IPS-11a (cell line): ENCODE results near the gene TUBB6.
A peak's percentile ranks its signal among the peaks of the same experiment; 100 is the strongest.

Experiments used
- H3K4me3 ChIP-seq: one replicate; pipeline ENCODE4 v1.5.1; 2013; ENCODE audit warnings: low read depth, low read length, control low read depth

TUBB6 gene

DNA sequence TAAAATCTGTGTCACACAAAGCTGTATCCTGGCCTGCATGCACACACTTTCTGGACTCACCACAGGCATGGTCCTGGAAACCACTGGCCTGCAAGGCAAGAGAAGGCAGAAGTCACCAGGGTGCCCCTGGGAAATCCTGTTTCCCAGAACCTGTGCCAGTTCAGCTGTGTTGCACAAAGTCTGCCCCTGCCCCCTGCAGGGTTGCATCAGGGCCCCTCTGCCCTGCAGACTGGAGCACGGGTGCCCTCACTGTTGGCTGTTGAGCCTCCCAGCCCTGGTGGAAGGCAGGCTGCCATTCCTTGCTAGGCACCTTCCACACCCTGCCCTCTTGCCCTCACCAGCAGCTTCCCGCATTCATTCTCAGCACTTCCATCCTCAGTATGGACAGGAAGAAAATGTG is 18.0 kb upstream of the TUBB6 start:
- no peak overlapping the region for H3K4me3 ChIP-seq

DNA sequence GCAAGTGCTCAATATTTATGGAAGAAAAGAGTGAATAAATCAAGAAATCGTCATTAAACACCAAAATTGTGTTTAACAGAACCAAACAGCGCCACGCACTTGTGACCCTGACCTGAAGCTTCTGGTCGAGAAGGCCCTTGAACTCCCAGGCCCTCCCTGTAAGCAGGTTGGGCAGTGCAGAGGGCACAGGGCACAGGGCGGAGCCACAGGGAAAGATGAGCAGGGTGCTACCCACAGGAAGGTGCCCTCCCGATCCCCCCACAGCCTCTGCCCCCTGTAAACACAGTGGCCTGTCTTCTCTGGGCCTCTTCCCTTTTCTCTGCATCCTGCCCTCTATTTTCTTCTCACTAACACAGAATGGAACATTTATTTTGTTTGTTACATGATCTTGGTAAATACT is 16.9 kb upstream of the TUBB6 start:
- no peak overlapping the region for H3K4me3 ChIP-seq

DNA sequence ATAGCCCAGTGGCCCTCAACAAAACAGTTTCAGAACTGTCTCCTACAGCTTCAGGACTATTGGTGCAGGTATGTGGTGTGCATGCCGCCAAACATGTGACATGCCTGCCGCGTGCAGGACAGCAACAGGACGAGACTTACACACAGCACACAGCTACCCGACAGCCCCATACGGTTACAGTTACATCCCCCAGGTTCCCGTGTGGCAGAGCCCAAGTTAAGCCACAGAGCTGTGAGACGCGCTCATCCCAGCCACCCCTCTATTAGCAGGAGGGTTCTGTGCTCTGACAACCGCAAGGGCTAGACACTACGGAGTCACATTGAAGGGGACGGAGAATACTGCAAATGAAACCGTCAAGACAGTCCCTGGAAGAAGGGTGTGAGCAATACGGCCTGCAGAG is 16.4 kb upstream of the TUBB6 start:
- H3K4me3 ChIP-seq: no peak overlapping the region

DNA sequence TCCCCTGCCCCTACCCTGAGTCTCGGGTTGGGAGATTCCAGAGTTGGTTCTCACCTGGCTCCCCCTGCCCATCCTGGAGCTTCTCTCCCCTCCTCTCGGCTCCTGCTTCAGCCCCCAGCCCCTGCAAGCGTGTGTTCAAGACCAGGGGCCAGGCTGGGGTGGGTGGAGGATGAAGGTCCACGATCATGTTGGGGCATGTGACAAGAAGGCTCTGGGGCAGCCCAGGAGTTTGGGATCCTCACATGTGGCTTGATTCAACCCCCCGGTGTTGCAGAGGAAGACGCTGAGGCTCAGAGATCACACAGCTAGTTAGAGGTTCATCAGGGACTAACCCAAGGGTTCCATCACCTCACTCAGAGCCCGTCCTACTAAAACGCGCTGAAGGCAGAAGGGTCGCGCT is 14.2 kb upstream of the TUBB6 start:
- H3K4me3 ChIP-seq: no peak overlapping the region

DNA sequence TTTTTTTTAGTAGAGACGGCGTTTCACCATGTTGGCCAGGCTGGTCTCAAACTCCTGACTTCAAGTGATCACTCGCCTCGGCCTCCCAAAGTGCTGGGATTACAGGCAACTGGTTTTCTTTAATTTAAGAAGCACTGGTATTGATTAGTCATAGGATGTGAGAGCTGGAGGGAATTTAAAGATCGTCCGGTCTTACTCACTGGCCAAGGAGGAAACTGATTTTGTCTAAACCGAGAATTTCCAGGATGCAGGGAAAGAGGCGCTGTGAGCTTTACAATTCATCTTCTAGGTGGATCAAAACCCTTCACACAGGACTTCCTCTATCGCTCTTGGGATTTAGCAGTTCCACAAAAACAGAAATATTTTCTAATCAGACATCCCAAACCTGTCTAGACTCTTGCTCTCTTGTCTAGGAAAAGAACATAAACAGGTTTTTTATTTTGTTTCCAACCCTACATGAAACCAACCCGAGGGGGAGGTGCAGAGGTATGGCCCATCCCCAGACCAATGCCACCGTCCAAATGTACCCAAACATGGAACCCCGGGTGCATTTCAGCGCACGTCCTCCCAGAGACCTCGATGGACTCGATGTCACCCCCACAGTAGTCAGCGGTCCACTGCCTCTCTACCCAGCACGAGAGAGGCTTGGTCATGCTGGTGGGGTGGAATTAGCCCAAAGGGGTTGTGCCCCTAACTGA is 12.5 kb upstream of the TUBB6 start:
- H3K4me3 ChIP-seq: no peak overlapping the region

DNA sequence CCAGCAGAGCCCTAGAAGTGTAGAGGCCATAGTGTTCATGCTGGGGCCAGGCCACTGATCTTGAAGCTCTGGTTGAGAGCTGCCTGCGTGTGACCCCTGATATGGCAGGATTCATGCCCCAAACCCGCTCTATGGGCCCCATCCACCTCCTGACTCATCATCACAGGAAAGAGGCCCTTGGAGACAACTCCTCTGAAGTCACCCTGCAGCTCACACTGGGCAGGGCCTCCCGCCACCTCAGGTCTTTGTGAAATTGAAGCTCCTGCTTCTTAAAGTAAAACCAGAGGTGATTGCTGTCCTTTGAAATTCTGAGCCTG is 12.0 kb upstream of the TUBB6 start:
- H3K4me3 ChIP-seq: no peak overlapping the region

DNA sequence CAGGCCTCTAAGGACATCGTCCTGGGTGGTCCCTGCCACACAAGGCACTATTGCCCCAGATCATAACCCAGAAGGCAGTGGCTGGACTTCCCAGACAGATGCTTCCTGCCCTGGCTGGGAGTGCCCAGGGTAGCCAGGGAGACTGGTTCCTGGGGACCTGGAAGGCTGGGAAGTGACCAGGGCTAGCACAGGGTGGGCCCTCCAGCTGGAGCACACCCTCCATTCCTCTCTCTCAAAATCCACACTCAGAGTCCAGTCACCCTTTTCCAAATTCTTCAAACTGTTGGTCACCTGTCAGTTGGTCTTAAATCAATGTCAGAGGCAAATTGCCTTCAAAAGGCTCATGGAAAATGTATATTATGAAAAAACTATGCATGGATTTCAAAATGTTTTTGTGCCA is 11.6 kb upstream of the TUBB6 start:
- no peak overlapping the region for H3K4me3 ChIP-seq

DNA sequence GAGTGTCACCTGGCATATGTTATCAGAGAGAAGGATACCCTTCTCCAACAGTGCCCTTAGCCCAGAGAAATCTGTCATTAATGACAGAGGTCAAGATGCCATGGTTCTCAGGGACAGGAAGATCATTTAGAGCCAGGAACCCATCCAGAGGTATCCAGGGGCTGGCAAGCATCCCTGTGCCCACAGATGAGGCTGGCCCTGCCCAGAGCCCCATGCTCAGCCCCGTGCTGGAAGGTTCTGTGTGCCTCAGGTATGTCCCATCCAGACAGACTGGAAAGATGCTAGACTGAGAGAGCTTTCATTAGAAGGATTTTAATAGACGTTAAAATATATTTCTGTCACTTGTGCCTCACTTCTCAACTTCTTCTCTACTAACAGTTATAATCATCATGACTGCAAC is 8.2 kb upstream of the TUBB6 start:
- no peak overlapping the region for H3K4me3 ChIP-seq

DNA sequence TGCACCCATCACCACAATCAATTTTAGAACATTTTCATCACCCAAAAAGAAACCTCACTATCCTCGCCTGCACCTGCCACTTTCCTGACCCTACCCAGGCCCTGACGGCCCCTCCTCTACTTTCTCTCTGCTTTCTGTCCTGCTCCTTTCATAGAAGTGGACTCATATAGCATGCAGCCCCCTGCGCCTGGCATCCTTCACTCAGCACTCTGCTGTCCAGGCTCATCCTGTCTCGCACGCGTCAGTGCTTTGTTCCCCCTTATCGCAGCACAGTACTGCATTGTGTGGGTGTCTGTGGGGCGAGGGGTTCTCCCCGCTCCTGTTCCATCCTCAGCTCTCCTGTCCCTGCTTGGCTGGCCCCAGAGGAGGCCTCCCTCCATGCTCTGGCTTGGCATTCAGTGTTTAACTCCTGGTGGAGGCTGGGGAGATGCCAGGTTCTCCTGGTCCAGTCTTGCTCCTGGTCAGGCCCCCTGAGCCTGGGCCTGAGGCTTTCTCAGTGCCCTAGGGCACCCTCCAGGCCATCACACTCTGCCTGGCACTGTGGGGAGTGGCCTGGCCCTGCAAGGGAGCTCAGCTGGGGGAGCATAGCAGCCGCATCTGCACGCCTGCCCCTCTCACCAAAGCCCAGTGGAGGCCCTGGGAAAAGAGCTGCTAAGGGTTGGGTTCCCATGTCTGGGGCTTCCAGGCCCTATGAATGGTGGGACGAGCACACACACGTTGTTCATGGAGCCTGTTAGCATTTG is 6.6 kb upstream of the TUBB6 start:
- no peak overlapping the region for H3K4me3 ChIP-seq

DNA sequence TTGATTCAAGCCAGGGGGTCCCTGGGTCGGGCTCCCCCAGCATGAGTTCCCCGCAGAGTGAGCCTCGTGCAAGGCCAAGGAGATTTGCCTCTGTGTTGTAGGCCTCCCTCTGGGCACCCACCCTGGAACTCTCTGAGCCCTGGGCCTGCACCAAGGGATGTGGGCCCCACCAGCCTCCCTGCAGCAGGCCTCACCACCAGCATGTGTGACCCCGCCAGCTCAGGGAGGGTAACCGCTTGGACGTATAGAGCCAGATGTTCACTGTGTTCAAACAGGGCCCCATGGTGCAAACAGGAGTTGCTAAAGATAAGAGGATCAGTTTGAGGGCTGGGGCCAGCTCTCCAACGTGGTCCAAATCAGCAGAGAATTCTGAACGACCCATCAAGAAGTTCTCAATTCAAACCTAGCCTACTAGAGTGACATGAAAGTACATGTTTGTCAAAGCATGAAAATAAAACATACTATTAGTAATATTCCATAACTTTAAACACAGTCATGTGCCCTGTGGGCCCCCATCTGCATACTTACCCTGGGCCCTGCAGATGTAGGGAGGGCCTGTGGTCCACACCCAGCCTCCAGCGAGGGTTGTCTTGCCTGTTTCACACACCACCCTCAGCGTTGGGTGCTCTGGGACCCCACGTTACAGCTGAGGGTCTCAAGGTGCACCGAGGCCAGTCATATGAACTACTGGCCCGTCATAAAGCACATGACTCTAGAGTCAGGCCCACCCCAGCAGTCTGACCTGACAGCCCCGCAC is 5.5 kb upstream of the TUBB6 start:
- no peak overlapping the region for H3K4me3 ChIP-seq

DNA sequence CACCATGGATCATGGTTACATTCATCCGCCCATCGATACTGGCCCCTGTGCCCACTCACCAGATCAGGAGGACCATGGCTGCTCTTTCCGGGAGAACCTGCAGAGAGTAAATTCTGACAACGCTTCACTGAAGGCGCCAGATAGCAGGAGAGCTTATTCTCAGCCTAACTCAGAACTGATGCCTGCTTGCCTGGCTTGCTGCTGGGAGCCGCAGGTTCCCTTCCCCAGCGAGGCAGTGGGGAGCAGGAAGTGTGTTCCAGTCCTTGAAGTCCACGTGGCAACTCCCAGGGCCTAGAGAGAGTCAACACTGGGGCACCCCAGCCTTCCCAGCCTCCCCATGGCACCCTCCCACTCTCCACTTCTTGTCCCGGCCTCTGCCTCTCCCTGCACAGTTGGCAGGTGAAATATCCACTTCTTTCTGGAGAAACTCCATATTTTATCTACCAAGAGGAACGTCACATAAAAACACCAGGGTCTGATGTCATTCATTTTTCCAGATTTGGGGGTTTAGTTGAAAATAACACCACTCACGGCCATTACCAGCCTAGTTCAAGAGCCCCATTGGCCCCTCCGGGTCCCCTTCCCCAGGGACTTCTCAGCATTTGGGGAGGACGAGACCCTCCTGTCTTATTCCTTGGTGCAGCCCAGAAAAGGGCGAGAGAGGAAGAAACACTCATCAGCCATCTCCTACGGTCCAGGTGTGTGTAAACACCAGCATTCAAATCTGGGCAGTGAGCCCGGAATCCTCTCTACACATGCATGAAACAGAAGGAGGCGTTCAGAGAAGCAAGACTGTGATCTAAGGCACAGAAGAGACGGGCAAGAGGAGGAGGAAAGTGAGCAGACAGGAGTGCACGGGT is 3.5 kb upstream of the TUBB6 start:
- no peak overlapping the region for H3K4me3 ChIP-seq

DNA sequence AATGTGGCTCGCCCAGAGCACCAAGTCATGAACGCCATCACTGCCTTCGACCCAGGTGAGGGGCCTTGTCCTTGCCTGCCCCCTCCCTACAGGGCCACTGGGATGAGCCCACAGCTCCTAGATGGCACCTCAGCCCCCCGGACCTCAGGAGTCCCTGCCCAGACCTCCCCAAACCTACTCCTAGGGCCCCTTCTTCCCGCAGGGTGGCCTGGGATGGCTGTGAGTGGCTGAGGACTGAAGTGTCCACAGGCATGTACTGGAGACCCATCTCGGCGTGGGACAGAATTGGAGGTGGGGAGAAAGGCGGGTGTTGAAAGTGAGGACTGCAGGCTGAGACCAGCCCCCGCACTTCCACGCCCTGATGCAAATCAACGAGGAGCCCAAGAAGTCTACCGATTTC is 2.8 kb upstream of the TUBB6 start:
- H3K4me3 ChIP-seq: no peak overlapping the region

DNA sequence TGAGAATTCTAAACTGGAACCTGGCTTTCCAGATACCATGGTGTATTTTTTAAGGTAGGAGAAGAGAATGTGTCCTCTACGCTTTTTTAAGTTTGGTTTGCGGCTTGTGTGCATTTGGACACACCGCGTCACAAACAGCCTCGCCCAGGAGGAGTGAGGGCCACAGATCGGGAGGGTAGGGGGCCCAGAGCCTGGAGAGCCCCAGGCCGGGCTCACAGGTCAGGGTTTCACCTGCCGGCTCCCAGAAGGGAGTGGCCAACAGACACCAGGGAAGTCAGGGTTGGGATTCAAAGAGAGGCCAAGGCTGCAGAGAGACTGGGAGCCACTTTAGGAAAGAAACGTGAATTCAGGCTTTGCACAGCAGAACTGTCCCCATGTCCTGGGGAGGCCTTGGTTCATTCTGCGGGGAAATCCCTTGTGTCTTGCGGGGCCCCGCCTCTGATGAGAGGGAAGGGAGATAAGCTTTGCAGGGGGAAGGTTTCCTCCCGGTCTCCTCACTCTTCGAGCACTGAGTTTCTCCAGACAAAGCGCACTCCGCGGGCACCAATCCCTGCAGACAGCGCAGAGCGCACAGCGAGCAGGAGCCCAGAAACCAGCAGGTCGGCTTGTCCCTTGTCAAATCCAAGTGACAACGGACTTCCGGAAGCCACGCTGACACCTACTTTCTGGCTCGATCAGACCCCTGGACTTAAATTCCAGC is 2.0 kb upstream of the TUBB6 start:
- H3K4me3 ChIP-seq: no peak overlapping the region

DNA sequence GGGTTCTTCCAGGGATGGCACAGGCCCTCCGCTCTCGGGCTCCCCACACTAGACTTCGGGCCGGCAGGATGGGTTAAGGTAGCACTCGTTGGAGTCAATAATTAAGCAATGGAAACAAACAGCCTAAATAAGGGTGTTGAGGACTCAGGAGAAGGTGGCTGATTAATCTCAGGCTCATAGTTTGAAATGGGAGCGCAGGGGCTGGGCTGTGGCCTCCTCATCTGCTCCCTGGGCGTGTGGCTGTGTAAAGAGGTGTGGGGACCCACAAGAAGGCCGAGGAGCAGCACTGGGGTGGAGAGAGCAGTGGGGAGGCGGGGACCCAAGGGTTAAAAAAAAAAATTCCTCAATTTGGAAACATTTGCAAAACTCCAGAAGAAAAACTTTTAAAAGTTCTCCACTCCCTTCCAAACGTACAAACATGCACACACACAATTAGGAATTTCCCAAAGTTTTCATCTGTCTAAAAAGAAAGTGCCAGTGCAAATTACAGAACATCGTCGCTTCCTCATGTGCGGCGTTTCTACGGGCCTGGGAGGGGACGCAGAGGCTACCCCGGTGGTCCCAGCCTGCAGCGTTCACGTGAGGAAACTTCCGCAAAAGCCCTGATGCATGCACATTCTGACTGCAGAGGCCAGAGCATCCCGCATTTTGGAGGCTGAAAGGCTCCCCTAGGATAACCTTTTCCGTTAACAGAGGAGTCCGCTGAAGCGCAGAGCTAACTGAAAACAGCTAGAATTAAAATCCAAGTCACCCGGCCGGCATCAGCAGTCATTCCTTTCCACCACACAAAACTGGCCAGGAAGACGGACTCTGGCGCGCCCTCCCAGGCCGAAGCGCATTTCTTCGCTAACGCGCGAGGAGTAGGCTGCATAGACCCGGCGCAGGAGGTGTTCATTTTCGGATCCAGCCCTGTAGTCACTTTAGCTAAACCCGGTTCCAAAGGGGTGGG is 1.0 kb upstream of the TUBB6 start:
- H3K4me3 ChIP-seq: peak overlapping the region; percentile 40

DNA sequence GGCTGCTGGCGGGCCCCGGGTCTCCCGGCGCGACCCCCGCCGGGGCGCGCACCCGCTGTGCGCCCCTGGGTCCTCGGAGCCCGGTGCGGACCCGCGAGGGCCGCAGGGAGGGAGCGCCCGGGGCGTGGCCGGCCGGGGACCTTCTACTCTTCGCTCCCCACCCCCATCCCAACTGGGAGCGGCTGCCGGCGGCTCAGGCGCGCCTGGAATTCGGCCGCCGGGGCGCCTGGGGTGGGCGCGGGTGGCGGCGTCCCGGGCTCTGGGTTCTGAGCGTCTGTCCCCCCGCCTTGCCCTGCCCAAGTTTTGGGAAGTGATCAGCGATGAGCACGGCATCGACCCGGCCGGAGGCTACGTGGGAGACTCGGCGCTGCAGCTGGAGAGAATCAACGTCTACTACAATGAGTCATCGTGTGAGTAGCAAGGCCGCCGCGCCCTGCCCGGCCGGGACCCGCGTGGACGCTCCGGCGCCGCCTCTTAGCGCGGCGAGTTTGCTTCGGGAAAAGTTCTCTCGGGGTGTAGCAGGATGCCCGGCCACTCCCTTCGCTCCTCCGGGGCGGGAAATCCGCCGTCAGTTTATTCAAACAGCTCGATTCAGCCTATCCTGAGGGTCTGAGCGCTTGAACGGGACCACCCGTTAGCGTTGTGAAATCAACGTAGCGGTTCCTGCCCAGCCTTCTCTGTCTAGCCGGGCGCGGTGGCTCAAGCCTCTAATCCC is 502 bp downstream of the TUBB6 start:
- H3K4me3 ChIP-seq: peak overlapping the region; percentile 87

DNA sequence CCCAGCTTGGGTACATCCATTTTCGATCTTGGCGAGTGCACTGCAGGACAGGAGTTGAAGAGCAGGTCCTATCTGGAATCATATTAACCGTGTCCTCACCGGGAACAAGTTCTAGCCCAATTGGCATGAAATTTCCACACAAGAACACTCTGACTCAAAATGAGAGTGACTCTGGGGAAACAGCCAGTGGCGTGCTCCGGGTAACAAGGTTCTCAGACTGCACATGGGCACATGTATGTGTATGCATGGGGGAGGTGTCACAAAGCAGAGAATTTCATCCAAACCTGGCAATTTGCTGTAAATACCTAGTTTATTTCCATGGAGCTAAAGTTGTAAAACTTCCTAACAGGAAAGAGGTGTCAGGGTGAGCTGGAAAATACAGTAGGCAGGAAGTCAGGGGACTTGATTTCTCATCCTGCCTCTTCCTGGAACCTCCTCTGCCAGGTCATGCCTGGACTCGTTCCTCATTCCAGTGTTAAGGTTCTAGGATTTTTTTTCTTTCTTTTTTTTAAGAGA is 1.7 kb downstream of the TUBB6 start:
- peak overlapping the region; percentile 87 for H3K4me3 ChIP-seq

DNA sequence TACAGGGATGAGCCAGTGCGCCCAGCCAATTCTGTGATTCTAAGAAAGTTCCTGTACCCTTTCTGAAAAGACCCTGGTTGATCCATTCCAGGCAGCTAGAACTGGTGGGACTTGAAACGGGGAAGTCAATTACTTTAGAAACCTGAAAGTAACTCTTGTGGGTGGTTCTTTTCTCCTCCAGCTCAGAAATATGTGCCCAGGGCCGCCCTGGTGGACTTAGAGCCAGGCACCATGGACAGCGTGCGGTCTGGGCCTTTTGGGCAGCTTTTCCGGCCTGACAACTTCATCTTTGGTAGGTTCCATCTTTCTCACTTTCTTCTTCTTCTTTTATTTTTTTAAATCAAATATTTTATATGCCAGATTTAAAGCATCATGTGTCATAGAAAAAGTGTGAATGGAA is 2.7 kb downstream of the TUBB6 start:
- no peak overlapping the region for H3K4me3 ChIP-seq

DNA sequence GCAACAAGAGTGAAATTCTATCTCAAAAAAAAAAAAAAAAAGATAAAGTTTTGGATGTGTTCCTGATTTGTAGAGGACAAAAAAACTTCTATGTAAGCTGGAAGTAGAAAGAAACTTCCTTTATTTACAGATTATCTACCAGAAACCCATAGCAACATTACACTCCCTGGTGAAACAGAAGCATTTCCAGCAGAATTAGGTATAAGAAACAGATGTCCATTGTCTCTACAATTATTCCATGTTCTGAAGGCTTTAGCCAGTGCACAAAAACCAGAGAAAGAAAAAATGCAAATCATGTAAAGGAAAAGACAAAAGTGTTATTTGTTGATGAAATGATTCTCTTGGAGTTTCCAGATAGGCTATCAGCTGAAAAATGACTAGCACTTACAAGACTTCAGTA is 4.9 kb downstream of the TUBB6 start:
- no peak overlapping the region for H3K4me3 ChIP-seq
